GM12878 (cell line): ENCODE measurements around the gene METTL27. TPM values are rescaled to one million over a fixed set of nuclear protein-coding genes. Genes with fewer than 3 reads are reported as not detected.

ENCODE experiments used
- ATAC-seq: fragments of 200-7000 bp; cut with Tn5 transposase; 3 replicates; pipeline ENCODE4 v1.9.1; 2020; ENCODE audit warnings: mild to moderate bottlenecking, moderate library complexity
- BruUV-seq: library from RNA; stranded (reverse); fragments of 400-500 nt; replicated peaks from 2 replicates; lab custom pipeline; 2021; lab: Mats Ljungman, UMichigan
- CTCF ChIA-PET: fragments of 300-600 bp; sonication (Branson Sonifier 250); formaldehyde crosslinking; extraction: SDS; loops from one replicate; lab custom pipeline; 2021; ENCODE audit warnings: inconsistent platforms; lab: Yijun Ruan, JAX
- POLR2A ChIA-PET: fragments of 350-600 bp; formaldehyde crosslinking; extraction: SDS; loops from one replicate; lab custom pipeline; 2021; ENCODE audit warnings: inconsistent platforms; lab: Charles Lee
- RAD21 ChIA-PET: fragments of 300-600 bp; sonication (Branson Sonifier 250); formaldehyde crosslinking; loops from one replicate; lab custom pipeline; 2023; ENCODE audit warnings: antibody characterized with exemption; ENCODE audit not compliant: unreplicated experiment; lab: Charles Lee
- SMC1A ChIA-PET: fragments of 300-600 bp; sonication (Branson Sonifier 250); formaldehyde crosslinking; loops from one replicate; lab custom pipeline; 2023; ENCODE audit not compliant: unreplicated experiment, uncharacterized antibody; lab: Charles Lee
- DNase-seq: peaks from one replicate; pipeline ENCODE4 v3.0.0-alpha.2; 2011; ENCODE audit warnings: low read depth, low spot score
- FAIRE-seq: peaks from 3 replicates; lab custom pipeline; 2011; peaks lifted over from hg19 to GRCh38; lab: Jason Lieb, UNC
- H2AFZ ChIP-seq: 2 replicates; pipeline ENCODE4 v1.6.0; 2011; ENCODE audit warnings: low read depth, low read length, control low read depth; ENCODE audit not compliant: control insufficient read depth
- H3K27ac ChIP-seq: 2 replicates; pipeline ENCODE4 v1.5.1; 2011; ENCODE audit warnings: control low read depth; ENCODE audit not compliant: control insufficient read depth, insufficient read depth
- H3K27me3 ChIP-seq, 2 experiments: replicated peaks in 1 of 2; 2 replicates each; pipeline versions ENCODE4 v1.6.0 to v1.6.1; 2011; ENCODE audit warnings: low read length in 1 of 2; ENCODE audit not compliant: control insufficient read depth in 2 of 2, insufficient read depth in 2 of 2
- H3K36me3 ChIP-seq, 2 experiments: 2 replicates each; pipeline ENCODE4 v1.5.1; 2011; ENCODE audit warnings: low read length in 1 of 2; ENCODE audit not compliant: control insufficient read depth in 2 of 2, insufficient read depth in 2 of 2
- H3K4me1 ChIP-seq: 2 replicates; pipeline ENCODE4 v1.6.1; 2011; ENCODE audit warnings: mild to moderate bottlenecking, low read length, moderate library complexity, mixed read lengths; ENCODE audit not compliant: control insufficient read depth, insufficient read depth
- H3K4me2 ChIP-seq: 2 replicates; pipeline ENCODE4 v1.6.0; 2011; ENCODE audit warnings: control low read depth; ENCODE audit not compliant: control insufficient read depth, insufficient read depth
- H3K4me3 ChIP-seq: fragments of 200-600 bp; sonication (generic); 2 replicates; pipeline ENCODE4 v1.5.1; 2016
- H3K79me2 ChIP-seq: 2 replicates; pipeline ENCODE4 v1.6.0; 2011; ENCODE audit warnings: low read length; ENCODE audit not compliant: control insufficient read depth, insufficient read depth
- H3K9ac ChIP-seq: 2 replicates; pipeline ENCODE4 v1.8.0; 2011; ENCODE audit warnings: low read length, control low read depth, mixed read lengths; ENCODE audit not compliant: control insufficient read depth, insufficient read depth
- H3K9me3 ChIP-seq: replicated peaks from 3 replicates; pipeline ENCODE4 v1.5.1; 2011; ENCODE audit warnings: mild to moderate bottlenecking, low read length; ENCODE audit not compliant: control insufficient read depth, insufficient read depth
- H4K20me1 ChIP-seq: 2 replicates; pipeline ENCODE4 v1.6.0; 2011; ENCODE audit not compliant: control insufficient read depth, insufficient read depth
- BCL11A ChIP-seq: IDR thresholded peaks from 2 replicates; pipeline ENCODE4 v1.6.1; 2011; ENCODE audit warnings: low read depth, low read length
- KAT2A ChIP-seq: conservative IDR thresholded peaks from 2 replicates; pipeline ENCODE4 v1.6.1; 2011; ENCODE audit warnings: low read depth, low read length; ENCODE audit not compliant: control insufficient read depth
- MTA3 ChIP-seq: IDR thresholded peaks from 2 replicates; pipeline ENCODE4 v1.6.1; 2012; ENCODE audit warnings: low read length, inconsistent platforms, borderline replicate concordance
- PKNOX1 ChIP-seq: fragments of 450-650 bp; IDR thresholded peaks from 2 replicates; pipeline ENCODE4 v1.6.1; 2016; ENCODE audit warnings: mild to moderate bottlenecking
- TCF12 ChIP-seq: IDR thresholded peaks from 2 replicates; pipeline ENCODE4 v1.6.1; 2011; ENCODE audit warnings: low read depth, mild to moderate bottlenecking, low read length
- TCF3 ChIP-seq: IDR thresholded peaks from 2 replicates; pipeline ENCODE4 v1.6.1; 2012; ENCODE audit warnings: low read depth, mild to moderate bottlenecking, low read length, borderline replicate concordance; ENCODE audit not compliant: insufficient read depth
- ZBTB11 ChIP-seq: fragments of 450-650 bp; formaldehyde crosslinking; IDR thresholded peaks from 2 replicates; pipeline ENCODE4 v1.5.0; 2022; ENCODE audit warnings: mild to moderate bottlenecking, missing genetic modification characterization
- WGBS: methylation state at CpG from one replicate; pipeline ENCODE4 v1.1.6; 2016; ENCODE audit warnings: low lambda C conversion rate; ENCODE audit not compliant: insufficient replicate concordance, insufficient coverage; ENCODE audit errors: missing lambda C conversion rate; 5-methylcytosine and 5-hydroxymethylcytosine counted together
- in situ Hi-C: fragments of 300-500 bp; cut with MboI; formaldehyde crosslinking; loops from 9 replicates; pipeline ENCODE4 v1.14.3; 2018; ENCODE audit warnings: mixed read lengths
- intact Hi-C: fragments of 100-400 bp; cut with micrococcal nuclease; formaldehyde crosslinking; loops from one replicate; pipeline ENCODE4 v1.14.2; 2022; ENCODE audit not compliant: unreplicated experiment
- polyA plus RNA-seq, 11 experiments: library from polyadenylated mRNA; depleted of rRNA in 4 of 11; unstranded in 6 of 11; stranded (reverse) in 5 of 11; fragments of >200 nt; fragmentation: Nextera tagmentation in 4 of 11; fragmentation: Illumina TruSeq in 1 of 11; extraction: Ambion mirVana in 4 of 11; extraction: Trizol in 1 of 11; gene quantifications; 1 replicate in 1 of 11; 2 replicates in 10 of 11; pipeline versions ENCODE4 v1.2.1 to v1.2.3, GENCODE V29; 2011 to 2016; ENCODE audit warnings: inconsistent platforms in 2 of 11, missing spikeins in 2 of 11, low read depth in 1 of 11
- total RNA-seq, 4 experiments: library from RNA; depleted of rRNA in 3 of 4; stranded (reverse); fragments of >200 nt in 3 of 4; fragmentation: Illumina TruSeq in 1 of 4; extraction: Trizol in 1 of 4; gene quantifications; 2 replicates each; pipeline versions ENCODE4 v1.2.1 to v1.2.3, GENCODE V29; 2013 to 2021
- TF ChIP-seq, protein P1 (sequence below): fragments of 150-350 bp; IDR thresholded peaks from 2 replicates; pipeline ENCODE4 v1.6.1; 2016; ENCODE audit warnings: low read depth, low read length
- TF ChIP-seq, protein P2 (sequence below), 3 experiments: IDR thresholded peaks in 2 of 3; conservative IDR thresholded peaks in 1 of 3; 2 replicates each; pipeline ENCODE4 v1.5.1; 2011; ENCODE audit warnings: low read depth in 3 of 3, low read length in 3 of 3, mild to moderate bottlenecking in 3 of 3, control low read depth in 2 of 3, moderate library complexity in 2 of 3, inconsistent platforms in 1 of 3, mixed read lengths in 1 of 3; ENCODE audit not compliant: control insufficient read depth in 2 of 3, insufficient read depth in 1 of 3; ENCODE audit errors: extremely low read depth in 1 of 3

The METTL27 gene
- total and polyA plus RNA-seq, 10 of the 15 experiments (the other 5 are each of a cell fraction or from before 2014, with no cell fraction given), result 0.10 to 3.4 (median 0.68) TPM

DNA sequence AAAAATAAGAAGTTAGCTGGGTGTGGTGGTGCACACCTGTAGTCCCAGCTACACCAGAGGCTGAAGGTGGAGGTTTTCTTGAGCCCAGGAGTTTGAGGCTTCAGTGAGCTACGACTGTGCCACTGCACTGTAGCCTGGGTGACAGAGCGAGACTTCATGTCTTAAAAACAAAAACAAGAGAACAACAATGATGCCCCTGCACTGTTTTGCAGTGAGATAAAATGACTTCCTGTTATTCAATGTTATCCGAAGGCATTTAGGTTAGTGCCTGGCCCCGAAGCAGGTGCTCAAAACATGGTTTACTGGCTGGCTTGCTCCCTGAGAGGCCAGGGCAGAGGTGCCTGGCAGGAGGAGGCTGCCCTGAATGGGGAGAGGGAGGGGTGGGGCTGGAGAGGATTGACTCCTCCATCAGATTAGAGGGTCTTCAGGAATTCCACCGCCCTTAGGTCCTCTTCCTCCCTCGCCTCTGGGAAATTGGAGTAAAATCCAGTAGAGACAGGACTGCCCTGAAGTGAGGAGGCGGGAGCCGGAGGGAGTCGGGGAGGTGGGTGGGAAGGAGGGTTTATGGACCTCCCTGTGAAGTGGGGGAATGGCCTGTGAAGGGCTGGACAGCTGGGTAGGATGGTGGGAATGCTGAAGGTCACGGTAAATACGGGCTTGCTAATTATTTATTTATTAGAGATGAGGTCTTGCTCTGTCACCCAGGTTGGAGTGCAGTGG, 18.3 kb downstream of the METTL27 start:
- intact Hi-C loops, result no loop called here
- Histone ChIP-seq H3K4me2 (no peak overlapping the region), H4K20me1 (no peaks in the 10 kb centered on the region), H3K79me2 (no peaks in the 10 kb centered on the region), H3K4me1 (peaks cover 12% of the 10 kb centered on the region), H2AFZ (no peak overlapping the region), H3K27me3 (peaks cover 0 to 3% of the 10 kb centered on the region in 2 experiments; a peak in 3 of 4 replicates), H3K9me3 (no peaks in the 10 kb centered on the region), H3K36me3 (no peaks in the 10 kb centered on the region), H3K9ac (no peak overlapping the region), H3K4me3 (no peak overlapping the region), H3K27ac (no peak overlapping the region)
- RAD21 ChIA-PET, result no interaction called here
- ATAC-seq, result no peak
- BruUV-seq, result no TSS peak
- POLR2A ChIA-PET, result no interaction called here
- CTCF ChIA-PET, result interaction anchor here (1.3 kb wide), 1 partner anchor 31 kb away, joined by 7 read pairs; no protein-coding TSS in a partner anchor
- in situ Hi-C loops, result no loop called here
- SMC1A ChIA-PET, result interaction anchor here (0.7 to 1.0 kb wide), 2 partner anchors 9 to 27 kb away, joined by 3 read pairs; no protein-coding TSS in a partner anchor
- no peak for DNase-seq
- FAIRE-seq, result no peak
- 29% methylated on average over 8 of the region's 11 CpGs for WGBS
- TF ChIP-seq ZBTB11 (CRISPR knock-in tag) (no peak), KAT2A (no peak), TCF3 (no peak), BCL11A (no peak), MTA3 (no peak), TCF12 (no peak), PKNOX1 (no peak)
- TF ChIP-seq, protein P1, sequence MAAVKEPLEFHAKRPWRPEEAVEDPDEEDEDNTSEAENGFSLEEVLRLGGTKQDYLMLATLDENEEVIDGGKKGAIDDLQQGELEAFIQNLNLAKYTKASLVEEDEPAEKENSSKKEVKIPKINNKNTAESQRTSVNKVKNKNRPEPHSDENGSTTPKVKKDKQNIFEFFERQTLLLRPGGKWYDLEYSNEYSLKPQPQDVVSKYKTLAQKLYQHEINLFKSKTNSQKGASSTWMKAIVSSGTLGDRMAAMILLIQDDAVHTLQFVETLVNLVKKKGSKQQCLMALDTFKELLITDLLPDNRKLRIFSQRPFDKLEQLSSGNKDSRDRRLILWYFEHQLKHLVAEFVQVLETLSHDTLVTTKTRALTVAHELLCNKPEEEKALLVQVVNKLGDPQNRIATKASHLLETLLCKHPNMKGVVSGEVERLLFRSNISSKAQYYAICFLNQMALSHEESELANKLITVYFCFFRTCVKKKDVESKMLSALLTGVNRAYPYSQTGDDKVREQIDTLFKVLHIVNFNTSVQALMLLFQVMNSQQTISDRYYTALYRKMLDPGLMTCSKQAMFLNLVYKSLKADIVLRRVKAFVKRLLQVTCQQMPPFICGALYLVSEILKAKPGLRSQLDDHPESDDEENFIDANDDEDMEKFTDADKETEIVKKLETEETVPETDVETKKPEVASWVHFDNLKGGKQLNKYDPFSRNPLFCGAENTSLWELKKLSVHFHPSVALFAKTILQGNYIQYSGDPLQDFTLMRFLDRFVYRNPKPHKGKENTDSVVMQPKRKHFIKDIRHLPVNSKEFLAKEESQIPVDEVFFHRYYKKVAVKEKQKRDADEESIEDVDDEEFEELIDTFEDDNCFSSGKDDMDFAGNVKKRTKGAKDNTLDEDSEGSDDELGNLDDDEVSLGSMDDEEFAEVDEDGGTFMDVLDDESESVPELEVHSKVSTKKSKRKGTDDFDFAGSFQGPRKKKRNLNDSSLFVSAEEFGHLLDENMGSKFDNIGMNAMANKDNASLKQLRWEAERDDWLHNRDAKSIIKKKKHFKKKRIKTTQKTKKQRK, result no peak
- TF ChIP-seq, protein P2, sequence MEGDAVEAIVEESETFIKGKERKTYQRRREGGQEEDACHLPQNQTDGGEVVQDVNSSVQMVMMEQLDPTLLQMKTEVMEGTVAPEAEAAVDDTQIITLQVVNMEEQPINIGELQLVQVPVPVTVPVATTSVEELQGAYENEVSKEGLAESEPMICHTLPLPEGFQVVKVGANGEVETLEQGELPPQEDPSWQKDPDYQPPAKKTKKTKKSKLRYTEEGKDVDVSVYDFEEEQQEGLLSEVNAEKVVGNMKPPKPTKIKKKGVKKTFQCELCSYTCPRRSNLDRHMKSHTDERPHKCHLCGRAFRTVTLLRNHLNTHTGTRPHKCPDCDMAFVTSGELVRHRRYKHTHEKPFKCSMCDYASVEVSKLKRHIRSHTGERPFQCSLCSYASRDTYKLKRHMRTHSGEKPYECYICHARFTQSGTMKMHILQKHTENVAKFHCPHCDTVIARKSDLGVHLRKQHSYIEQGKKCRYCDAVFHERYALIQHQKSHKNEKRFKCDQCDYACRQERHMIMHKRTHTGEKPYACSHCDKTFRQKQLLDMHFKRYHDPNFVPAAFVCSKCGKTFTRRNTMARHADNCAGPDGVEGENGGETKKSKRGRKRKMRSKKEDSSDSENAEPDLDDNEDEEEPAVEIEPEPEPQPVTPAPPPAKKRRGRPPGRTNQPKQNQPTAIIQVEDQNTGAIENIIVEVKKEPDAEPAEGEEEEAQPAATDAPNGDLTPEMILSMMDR (IDR thresholded peaks at IDR 0.05 in 2 of 3, conservative IDR thresholded peaks at IDR 0.05 in 1 of 3; ENCODE audit: control insufficient read depth in 2 of 3, extremely low read depth in 1 of 3, insufficient read depth in 1 of 3, low read depth in 3 of 3, low read length in 3 of 3), result no peak
